Immature natural killer cell (primary cell): ENCODE measurements around the gene TCIRG1. TPM values are rescaled to one million over a fixed set of nuclear protein-coding genes. Genes with fewer than 3 reads are reported as not detected.

Experiments used
- DNase-seq, 3 donors: peaks; one replicate each; pipeline ENCODE4 v3.0.0; 2022; ENCODE audit warnings: mixed read lengths in 1 of 3
- H3K27ac Mint-ChIP-seq, 6 donors: one replicate each; pipeline ENCODE4 v1.8.0; 2020; ENCODE audit warnings: mixed read lengths in 6 of 6, mild to moderate bottlenecking in 5 of 6, inconsistent platforms in 4 of 6, moderate library complexity in 3 of 6
- H3K27me3 Mint-ChIP-seq, 3 donors: one replicate each; pipeline ENCODE4 v1.8.0; 2020 to 2021; ENCODE audit warnings: low read depth in 3 of 3, mild to moderate bottlenecking in 3 of 3, mixed read lengths in 3 of 3, moderate library complexity in 3 of 3, inconsistent platforms in 1 of 3
- H3K36me3 Mint-ChIP-seq, 3 donors: one replicate each; pipeline ENCODE4 v1.8.0; 2020; ENCODE audit warnings: mixed read lengths in 3 of 3, inconsistent platforms in 2 of 3, mild to moderate bottlenecking in 2 of 3
- H3K4me1 Mint-ChIP-seq, 2 donors: one replicate each; pipeline ENCODE4 v1.8.0; 2020; ENCODE audit warnings: inconsistent platforms in 2 of 2, mild to moderate bottlenecking in 2 of 2, mixed read lengths in 2 of 2, moderate library complexity in 1 of 2
- H3K4me3 Mint-ChIP-seq, 5 donors: one replicate each; pipeline ENCODE4 v1.8.0; 2020; ENCODE audit warnings: mild to moderate bottlenecking in 5 of 5, mixed read lengths in 5 of 5, inconsistent platforms in 3 of 5, moderate library complexity in 3 of 5
- H3K9me3 Mint-ChIP-seq, 6 donors: one replicate each; pipeline ENCODE4 v1.8.0; 2020; ENCODE audit warnings: mild to moderate bottlenecking in 6 of 6, mixed read lengths in 6 of 6, inconsistent platforms in 4 of 6, moderate library complexity in 3 of 6
- polyA plus RNA-seq, 3 donors: library from polyadenylated mRNA; unstranded; fragments of 300-500 nt; fragmentation: Illumina TruSeq; gene quantifications; one replicate each; pipeline ENCODE4 v1.2.3, GENCODE V29; 2021

Gene TCIRG1
- polyA plus RNA-seq, 3 donors from 2014 or later = 93.0 to 132 (median 93.3) TPM

GRCh38 chr11:68011051-68011943 lies 27.5 kb upstream of the TCIRG1 start:
- no peak for DNase-seq

GRCh38 chr11:68012044-68012842 lies 26.6 kb upstream of the TCIRG1 start:
- Mint-ChIP-seq H3K27ac (peak overlapping the region in 2 of 6 donors; percentile 16 to 48), H3K4me3 (peak overlapping the region in 1 of 5 donors; percentile 13), H3K9me3 (no peaks in the 10 kb centered on the region), H3K4me1 (peaks cover 16 to 29% of the 10 kb centered on the region in 2 donors), H3K27me3 (peaks cover 0 to 2% (median 1%) of the 10 kb centered on the region in 3 donors), H3K36me3 (no peaks in the 10 kb centered on the region)
- DNase-seq = peak in 1 of 3 donors; percentile 21

More at GRCh38 chr11:68011051-68011943, 27.5 kb upstream of the TCIRG1 start:
- no peaks in the 10 kb centered on the region for H3K9me3 Mint-ChIP-seq
- H3K4me3 Mint-ChIP-seq = peak overlapping the region in 1 of 5 donors; percentile 13
- no peaks in the 10 kb centered on the region for H3K36me3 Mint-ChIP-seq
- H3K27me3 Mint-ChIP-seq = peaks cover 0 to 2% (median 1%) of the 10 kb centered on the region in 3 donors
- H3K27ac Mint-ChIP-seq = peak overlapping the region in 2 of 6 donors; percentile 48 to 56
- H3K4me1 Mint-ChIP-seq = peaks cover 16 to 29% of the 10 kb centered on the region in 2 donors

GRCh38 chr11:68012843-68013610 lies 25.8 kb upstream of the TCIRG1 start:
- Mint-ChIP-seq H3K4me1 (peaks cover 16 to 29% of the 10 kb centered on the region in 2 donors), H3K27ac (no peak overlapping the region), H3K9me3 (no peaks in the 10 kb centered on the region), H3K36me3 (no peaks in the 10 kb centered on the region), H3K4me3 (no peak overlapping the region), H3K27me3 (peaks cover 0 to 2% (median 1%) of the 10 kb centered on the region in 3 donors)
- no peak for DNase-seq

- no peak overlapping the region for H3K4me3 Mint-ChIP-seq
- peaks cover 16 to 29% of the 10 kb centered on the region in 2 donors for H3K4me1 Mint-ChIP-seq
- no peaks in the 10 kb centered on the region for H3K36me3 Mint-ChIP-seq
- H3K27me3 Mint-ChIP-seq = peaks cover 0 to 2% (median 1%) of the 10 kb centered on the region in 3 donors
- H3K9me3 Mint-ChIP-seq = no peaks in the 10 kb centered on the region
- H3K27ac Mint-ChIP-seq = no peak overlapping the region
- DNase-seq = no peak
Observed at GRCh38 chr11:68013611-68014156, 25.1 kb upstream of the TCIRG1 start.

- Mint-ChIP-seq H3K36me3 (no peaks in the 10 kb centered on the region), H3K9me3 (no peaks in the 10 kb centered on the region), H3K4me1 (peaks cover 11 to 23% of the 10 kb centered on the region in 2 donors), H3K27ac (no peak overlapping the region), H3K4me3 (no peak overlapping the region), H3K27me3 (peaks cover 0 to 2% (median 1%) of the 10 kb centered on the region in 3 donors)
- no peak for DNase-seq
Observed at GRCh38 chr11:68014157-68014946, 24.5 kb upstream of the TCIRG1 start.

GRCh38 chr11:68014947-68015447 lies 23.8 kb upstream of the TCIRG1 start:
- peaks cover 4 to 17% of the 10 kb centered on the region in 2 donors for H3K4me1 Mint-ChIP-seq
- H3K36me3 Mint-ChIP-seq = no peaks in the 10 kb centered on the region
- no peak overlapping the region for H3K27ac Mint-ChIP-seq
- peaks cover 0 to 2% (median 1%) of the 10 kb centered on the region in 3 donors for H3K27me3 Mint-ChIP-seq
- DNase-seq = no peak
- no peak overlapping the region for H3K4me3 Mint-ChIP-seq
- H3K9me3 Mint-ChIP-seq = no peaks in the 10 kb centered on the region

GRCh38 chr11:68015467-68015866 lies 23.4 kb upstream of the TCIRG1 start:
- no peak overlapping the region for H3K27ac Mint-ChIP-seq
- no peak overlapping the region for H3K4me3 Mint-ChIP-seq
- DNase-seq = no peak
- H3K4me1 Mint-ChIP-seq = peaks cover 3 to 14% of the 10 kb centered on the region in 2 donors
- H3K9me3 Mint-ChIP-seq = no peaks in the 10 kb centered on the region
- H3K27me3 Mint-ChIP-seq = peaks cover 0 to 2% (median 1%) of the 10 kb centered on the region in 3 donors
- H3K36me3 Mint-ChIP-seq = no peaks in the 10 kb centered on the region

GRCh38 chr11:68016161-68016903 lies 22.5 kb upstream of the TCIRG1 start:
- H3K27ac Mint-ChIP-seq = peak overlapping the region in 1 of 6 donors; percentile 7
- H3K9me3 Mint-ChIP-seq = no peaks in the 10 kb centered on the region
- H3K4me3 Mint-ChIP-seq = no peak overlapping the region
- H3K36me3 Mint-ChIP-seq = no peaks in the 10 kb centered on the region
- peaks cover 3 to 9% of the 10 kb centered on the region in 2 donors for H3K4me1 Mint-ChIP-seq
- DNase-seq = no peak
- peaks cover 0 to 4% (median 4%) of the 10 kb centered on the region in 3 donors for H3K27me3 Mint-ChIP-seq

GRCh38 chr11:68016904-68017817 lies 21.7 kb upstream of the TCIRG1 start:
- H3K4me3 Mint-ChIP-seq = no peak overlapping the region
- no peak for DNase-seq
- peaks cover 0 to under 1% of the 10 kb centered on the region in 2 donors for H3K4me1 Mint-ChIP-seq
- peaks cover 0 to 6% (median 4%) of the 10 kb centered on the region in 3 donors for H3K27me3 Mint-ChIP-seq
- H3K9me3 Mint-ChIP-seq = no peaks in the 10 kb centered on the region
- no peak overlapping the region for H3K27ac Mint-ChIP-seq
- no peaks in the 10 kb centered on the region for H3K36me3 Mint-ChIP-seq

GRCh38 chr11:68017980-68018729 lies 20.7 kb upstream of the TCIRG1 start:
- peaks cover 0 to 6% (median 4%) of the 10 kb centered on the region in 3 donors for H3K27me3 Mint-ChIP-seq
- no peaks in the 10 kb centered on the region for H3K4me1 Mint-ChIP-seq
- H3K27ac Mint-ChIP-seq = peak overlapping the region in 1 of 6 donors; percentile 37
- H3K36me3 Mint-ChIP-seq = no peaks in the 10 kb centered on the region
- H3K9me3 Mint-ChIP-seq = no peaks in the 10 kb centered on the region
- H3K4me3 Mint-ChIP-seq = no peak overlapping the region
- no peak for DNase-seq
